ENCODE data around the gene TLR3. TPM values are rescaled to one million over a fixed set of nuclear protein-coding genes. Genes with fewer than 3 reads are reported as not detected.
"Not testable (repeated sequence)": the region's sequence is repeated elsewhere in the genome, so short reads cannot be mapped to it uniquely, and the experiment has no call there.

TLR3 gene
- total and polyA plus RNA-seq, 2 donors (not counting 3 experiments of a cell fraction or from before 2014, with no cell fraction given): 1.6 to 5.2 TPM

- H2AFZ ChIP-seq (ENCODE audit: low read depth, low read length); FAIRE-seq; BruUV-seq (replicated peaks); H3K27ac ChIP-seq (ENCODE audit: insufficient read depth, low read depth, low read length); H3K4me2 ChIP-seq (ENCODE audit: insufficient read depth, low read length); H4K20me1 ChIP-seq (replicated peaks; ENCODE audit: control insufficient read depth, extremely low read depth, insufficient read depth, low read length); H3K9me1 ChIP-seq (replicated peaks; ENCODE audit: control insufficient read depth, extremely low read depth, insufficient read depth, low read length); CTCF ChIA-PET; H3K79me2 ChIP-seq (ENCODE audit: control insufficient read depth, insufficient read depth, low read length); H3K36me3 ChIP-seq (ENCODE audit: control insufficient read depth in 2 of 2, extremely low read depth in 1 of 2, insufficient read depth in 2 of 2, low read length in 2 of 2); DNase-seq (ENCODE audit: low read depth, low spot score); H3K4me3 ChIP-seq (replicated peaks in 1 of 3; ENCODE audit: insufficient read depth in 1 of 3, low read depth in 1 of 3, low read length in 3 of 3); POLR2A ChIA-PET; H3K9me3 ChIP-seq (replicated peaks; ENCODE audit: control insufficient read depth, insufficient read depth, low read length); H3K9ac ChIP-seq (replicated peaks; ENCODE audit: extremely low read depth, insufficient read depth, low read length); H3K27me3 ChIP-seq (ENCODE audit: control insufficient read depth in 2 of 2, insufficient read depth in 2 of 2, low read length in 2 of 2): not testable (repeated sequence)
- dilution Hi-C loops (cut with MboI; ENCODE audit: extremely low pct_ligation_motif_present, low sequenced_read_pairs) (loop anchor here (25.0 kb wide), 1 partner anchor 397 kb away; no protein-coding TSS in a partner anchor), intact Hi-C loops (cut with micrococcal nuclease) (loop anchor here (5.0 kb wide), 2 partner anchors 637 to 892 kb away; partner anchors contain the start of genes ANKRD37, LRP2BP and SLC25A4)
- peaks cover 13% of the 10 kb centered on the region for H3K4me1 ChIP-seq (ENCODE audit: control insufficient read depth, extremely low read depth, insufficient read depth, low read length)
Measured at GRCh38 chr4:186034613-186035012, 34.3 kb upstream of the TLR3 start.

GRCh38 chr4:186036976-186037581 lies 31.9 kb upstream of the TLR3 start:
- no peaks in the 10 kb centered on the region for H3K79me2 ChIP-seq (ENCODE audit: control insufficient read depth, insufficient read depth, low read length)
- TF ChIP-seq GATA2 (IDR thresholded peaks at IDR 0.05; ENCODE audit: insufficient read depth, insufficient read length, low read depth, low read length) (no peak), JUN (IDR thresholded peaks at IDR 0.05; ENCODE audit: borderline replicate concordance, insufficient read depth, insufficient read length, low read depth) (no peak), CTCF (IDR thresholded peaks at IDR 0.05; ENCODE audit: extremely low read depth in 1 of 2, insufficient read depth in 1 of 2, low read depth in 1 of 2, low read length in 2 of 2) (no peak), POLR2AphosphoS5 (IDR thresholded peaks at IDR 0.05; ENCODE audit: insufficient read depth, low read depth, low read length) (no peak), MYC (IDR thresholded peaks at IDR 0.05; ENCODE audit: low read depth, low read length) (no peak), EZH2 (IDR thresholded peaks at IDR 0.05; ENCODE audit: borderline replicate concordance, low read depth, low read length, severe bottlenecking) (no peak), MAX (IDR thresholded peaks at IDR 0.05; ENCODE audit: insufficient read depth, insufficient read length) (no peak), POLR2A (IDR thresholded peaks at IDR 0.05; ENCODE audit: low read depth, low read length) (no peak), FOS (IDR thresholded peaks at IDR 0.05; ENCODE audit: borderline replicate concordance, insufficient read depth, low read length) (no peak)

More at GRCh38 chr4:186036976-186037581, 31.9 kb upstream of the TLR3 start:
- Histone ChIP-seq H2AFZ (ENCODE audit: low read depth, low read length) (no peak overlapping the region), H3K4me2 (ENCODE audit: insufficient read depth, low read length) (no peak overlapping the region), H3K9ac (replicated peaks; ENCODE audit: extremely low read depth, insufficient read depth, low read length) (no peak overlapping the region), H3K4me3 (replicated peaks in 1 of 3; ENCODE audit: insufficient read depth in 1 of 3, low read depth in 1 of 3, low read length in 3 of 3) (no peak overlapping the region), H3K36me3 (ENCODE audit: control insufficient read depth in 2 of 2, extremely low read depth in 1 of 2, insufficient read depth in 2 of 2, low read length in 2 of 2) (no peaks in the 10 kb centered on the region), H3K9me1 (replicated peaks; ENCODE audit: control insufficient read depth, extremely low read depth, insufficient read depth, low read length) (no peaks in the 10 kb centered on the region), H3K27ac (ENCODE audit: insufficient read depth, low read depth, low read length) (no peak overlapping the region), H3K4me1 (ENCODE audit: control insufficient read depth, extremely low read depth, insufficient read depth, low read length) (no peaks in the 10 kb centered on the region), H3K9me3 (replicated peaks; ENCODE audit: control insufficient read depth, insufficient read depth, low read length) (no peaks in the 10 kb centered on the region), H3K27me3 (ENCODE audit: control insufficient read depth in 2 of 2, insufficient read depth in 2 of 2, low read length in 2 of 2) (peaks cover 3 to 5% of the 10 kb centered on the region in 2 experiments), H4K20me1 (replicated peaks; ENCODE audit: control insufficient read depth, extremely low read depth, insufficient read depth, low read length) (no peaks in the 10 kb centered on the region)
- dilution Hi-C loops (cut with MboI; ENCODE audit: extremely low pct_ligation_motif_present, low sequenced_read_pairs): loop anchor here (25.0 kb wide), 1 partner anchor 400 kb away; no protein-coding TSS in a partner anchor
- intact Hi-C loops (cut with micrococcal nuclease): loop anchor here (5.0 kb wide), 2 partner anchors 640 to 895 kb away; partner anchors contain the start of genes ANKRD37, LRP2BP and SLC25A4
- ChIA-PET CTCF (interaction anchor here (0.8 to 5.1 kb wide), 36 partner anchors 11 to 1292 kb away, joined by 3 to 211 read pairs (median 9); partner anchors contain the start of genes CCDC110 and SLC25A4), POLR2A (no interaction called here)
- BruUV-seq (replicated peaks): no TSS peak
- DNase-seq (ENCODE audit: low read depth, low spot score) (no peak), FAIRE-seq (no peak)
